GM12892 (cell line): Measurements from ENCODE around the gene RBPMS2.

Experiments
- DNase-seq: peaks from one replicate; pipeline ENCODE4 v3.0.0; 2011; ENCODE audit not compliant: insufficient read length
- FAIRE-seq: peaks from 2 replicates; lab custom pipeline; 2011; peaks lifted over from hg19 to GRCh38; lab: Jason Lieb, UNC
- POLR2A ChIP-seq: IDR thresholded peaks from 2 replicates; pipeline ENCODE4 v1.6.1; 2011; ENCODE audit warnings: low read depth, low read length, control low read depth
- POLR2AphosphoS5 ChIP-seq: IDR thresholded peaks from 2 replicates; pipeline ENCODE4 v1.6.1; 2011; ENCODE audit warnings: low read depth, low read length, control low read depth
- TAF1 ChIP-seq: IDR thresholded peaks from 2 replicates; pipeline ENCODE4 v1.6.1; 2011; ENCODE audit warnings: low read depth, mild to moderate bottlenecking, control low read depth, low read length, borderline replicate concordance

The RBPMS2 gene

DNA sequence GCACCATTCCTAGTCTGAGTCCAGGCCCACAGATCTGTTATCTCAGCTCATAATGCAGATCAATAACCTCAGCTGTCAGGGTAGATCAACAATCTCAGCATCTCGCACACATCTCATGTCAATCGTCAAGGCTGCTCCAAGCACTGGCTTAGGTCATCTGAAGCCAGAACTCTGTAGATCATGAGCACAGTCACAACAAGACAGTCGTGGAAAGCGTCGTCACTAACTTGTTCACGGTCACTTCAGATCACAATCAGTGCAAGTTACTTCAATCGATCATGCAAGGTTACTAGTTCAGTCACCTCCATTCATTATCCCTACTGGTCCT, 71.8 kb downstream of the RBPMS2 start:
- no peak for DNase-seq
- FAIRE-seq: no peak
- TF ChIP-seq POLR2A (no peak), TAF1 (no peak), POLR2AphosphoS5 (no peak)

- FAIRE-seq (peak; percentile 92), DNase-seq (peak; percentile 93)
- TF ChIP-seq POLR2AphosphoS5: peak; percentile 80
- TF ChIP-seq POLR2A: peak; percentile 84
- TF ChIP-seq TAF1: no peak; the same call in 1 of the 2 replicates
Observed at GRCh38 chr15:64702816-64703631, 72.4 kb downstream of the RBPMS2 start.

GRCh38 chr15:64701482-64702184, 73.8 kb downstream of the RBPMS2 start:
- TF ChIP-seq TAF1 (no peak), POLR2AphosphoS5 (no peak), POLR2A (no peak)
- FAIRE-seq (no peak), DNase-seq (no peak)

GRCh38 chr15:64701051-64701450, 74.3 kb downstream of the RBPMS2 start:
- TF ChIP-seq TAF1 (no peak), POLR2A (no peak)
- FAIRE-seq (no peak), DNase-seq (no peak)

GRCh38 chr15:64699751-64700388, 75.5 kb downstream of the RBPMS2 start:
- no peak for DNase-seq
- no peak for FAIRE-seq
- TF ChIP-seq POLR2AphosphoS5 (no peak), POLR2A (no peak), TAF1 (no peak)

DNA sequence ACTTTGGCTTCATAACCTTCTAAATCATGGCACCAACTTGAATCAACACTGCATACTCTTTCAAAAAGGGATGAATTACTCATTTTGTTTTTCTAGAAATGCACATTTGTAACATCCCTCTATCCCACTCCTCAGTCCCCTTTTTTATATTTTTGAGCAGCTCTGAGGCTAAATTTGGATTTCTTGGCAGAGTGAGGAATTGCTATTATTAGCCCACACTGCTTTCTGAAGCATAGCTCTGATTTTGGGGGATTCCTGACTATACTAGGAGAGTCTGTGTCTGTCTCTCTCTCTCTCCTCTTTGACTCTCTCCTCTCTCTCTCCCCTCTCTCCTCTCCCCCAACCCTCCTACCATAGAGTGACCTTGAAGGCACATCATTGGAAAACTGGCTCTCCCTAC, 76.6 kb downstream of the RBPMS2 start:
- DNase-seq (no peak), FAIRE-seq (no peak)
- no peak for TF ChIP-seq POLR2AphosphoS5
- TF ChIP-seq POLR2A: no peak
- no peak for TF ChIP-seq TAF1

- FAIRE-seq: no peak
- no peak for DNase-seq
- no peak for TF ChIP-seq TAF1
- TF ChIP-seq POLR2A: no peak
- no peak for TF ChIP-seq POLR2AphosphoS5
Observed at GRCh38 chr15:64697911-64698369, 77.4 kb downstream of the RBPMS2 start.

- FAIRE-seq: no peak
- no peak for DNase-seq
- no peak for TF ChIP-seq TAF1
- TF ChIP-seq POLR2AphosphoS5: no peak
- TF ChIP-seq POLR2A: no peak
Observed at GRCh38 chr15:64696481-64696880, 78.9 kb downstream of the RBPMS2 start.

DNA sequence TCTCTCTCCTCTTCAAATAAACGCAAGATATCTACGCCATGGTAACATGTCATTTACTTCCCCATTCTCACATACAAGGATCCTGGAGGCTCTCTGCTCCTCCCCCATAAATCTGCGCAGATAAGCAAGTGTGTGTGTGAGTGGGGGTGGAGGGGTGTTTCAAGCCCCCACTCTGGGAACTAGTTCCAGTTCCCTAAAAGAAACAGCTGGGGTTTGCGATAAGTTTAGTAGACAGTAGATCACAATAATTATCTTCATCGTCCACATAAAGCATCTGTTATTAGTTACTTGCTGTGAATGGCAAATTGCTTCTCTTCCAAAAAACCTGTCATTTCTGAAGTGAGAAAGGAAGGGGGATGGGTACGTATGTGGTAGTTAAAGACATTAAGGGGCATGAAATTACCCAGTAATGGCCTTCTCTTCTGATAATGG, 79.8 kb downstream of the RBPMS2 start:
- FAIRE-seq: no peak
- TF ChIP-seq POLR2AphosphoS5 (no peak), TAF1 (no peak), POLR2A (no peak)

GRCh38 chr15:64694816-64695215, 80.6 kb downstream of the RBPMS2 start:
- TF ChIP-seq POLR2A (no peak), POLR2AphosphoS5 (no peak), TAF1 (no peak)
- no peak for DNase-seq
- no peak for FAIRE-seq

More for the DNA sequence above, 79.8 kb downstream of the RBPMS2 start:
- no peak for DNase-seq

GRCh38 chr15:64693134-64693533, 82.3 kb downstream of the RBPMS2 start:
- TF ChIP-seq POLR2AphosphoS5 (no peak), POLR2A (no peak), TAF1 (no peak)
- no peak for DNase-seq
- FAIRE-seq: no peak
